H1 (cell line): Measurements from ENCODE around the gene RIN3.

Experiments
- CHD1 ChIP-seq: IDR thresholded peaks from 2 replicates; pipeline ENCODE4 v1.6.1; 2012; ENCODE audit warnings: low read depth, low read length, improper control_type of control experiment
- CTCF ChIP-seq, 3 experiments: IDR thresholded peaks; 1 replicate in 2 of 3; 2 replicates in 1 of 3; pipeline versions ENCODE4 v1.5.1 to v1.6.1; 2011; ENCODE audit warnings: low read length in 3 of 3, mild to moderate bottlenecking in 3 of 3, inconsistent platforms in 2 of 3, low read depth in 1 of 3, moderate library complexity in 1 of 3; ENCODE audit not compliant: insufficient read depth in 1 of 3; ENCODE audit errors: control extremely low read depth in 1 of 3
- EZH2 ChIP-seq: fragments of 200-600 bp; sonication (generic); IDR thresholded peaks from 2 replicates; pipeline ENCODE4 v1.7.1; 2012; ENCODE audit warnings: low read depth, mild to moderate bottlenecking, moderate library complexity, low read length, inconsistent platforms; ENCODE audit not compliant: severe bottlenecking
- POLR2A ChIP-seq, 2 experiments: IDR thresholded peaks; 1 replicate in 1 of 2; 2 replicates in 1 of 2; pipeline ENCODE4 v1.6.1; 2011; ENCODE audit warnings: low read depth in 2 of 2, low read length in 2 of 2, mild to moderate bottlenecking in 2 of 2; ENCODE audit errors: control extremely low read depth in 1 of 2

GRCh38 chr14:92677087-92677668 lies 163.6 kb downstream of the RIN3 start:
- TF ChIP-seq EZH2 = no peak
- no peak for TF ChIP-seq POLR2A (IDR thresholded peaks at IDR 0.05; ENCODE audit: control extremely low read depth in 1 of 2, low read depth in 2 of 2, low read length in 2 of 2)
- TF ChIP-seq CTCF (IDR thresholded peaks at IDR 0.05; ENCODE audit: control extremely low read depth in 1 of 3, insufficient read depth in 1 of 3, low read depth in 1 of 3, low read length in 3 of 3) = no peak
- no peak for TF ChIP-seq CHD1
